H1 (cell line): Measurements from ENCODE around the gene AQP10. TPM values are rescaled to one million over a fixed set of nuclear protein-coding genes. Genes with fewer than 3 reads are reported as not detected.

Experiments
- BCL11A ChIP-seq, 2 experiments: IDR thresholded peaks; one replicate each; pipeline ENCODE4 v1.6.1; 2011; ENCODE audit warnings: low read depth in 2 of 2, low read length in 2 of 2, mild to moderate bottlenecking in 2 of 2
- CHD7 ChIP-seq: fragments of 300-600 bp; sonication (generic); IDR thresholded peaks from 2 replicates; pipeline ENCODE4 v1.7.1; 2012; ENCODE audit warnings: low read length, moderate library complexity, mild to moderate bottlenecking, inconsistent platforms; ENCODE audit not compliant: insufficient replicate concordance
- FOSL1 ChIP-seq: IDR thresholded peaks from 2 replicates; pipeline ENCODE4 v1.6.1; 2011; ENCODE audit warnings: mild to moderate bottlenecking, low read depth, low read length, moderate library complexity; ENCODE audit not compliant: insufficient read depth
- HDAC2 ChIP-seq, 2 experiments: fragments of 300-600 bp in 1 of 2; sonication (generic) in 1 of 2; IDR thresholded peaks; 2 replicates each; pipeline ENCODE4 v1.6.1; 2011 to 2012; ENCODE audit warnings: low read depth in 2 of 2, low read length in 2 of 2, mild to moderate bottlenecking in 2 of 2, moderate library complexity in 2 of 2, borderline replicate concordance in 1 of 2, inconsistent platforms in 1 of 2
- HDAC6 ChIP-seq: IDR thresholded peaks from one replicate; pipeline ENCODE4 v1.7.1; 2012; ENCODE audit warnings: low read depth, mild to moderate bottlenecking, inconsistent platforms, low read length, moderate library complexity
- NRF1 ChIP-seq: IDR thresholded peaks from 2 replicates; pipeline ENCODE4 v1.6.1; 2011; ENCODE audit warnings: mild to moderate bottlenecking, low read depth, low read length, improper control_type of control experiment
- polyA plus RNA-seq, 7 experiments: library from polyadenylated mRNA; depleted of rRNA in 3 of 7; stranded (reverse) in 5 of 7; unstranded in 2 of 7; fragments of >200 nt in 5 of 7; fragments of 200-250 nt in 2 of 7; gene quantifications; 1 replicate in 5 of 7; 2 replicates in 1 of 7; 4 replicates in 1 of 7; pipeline versions ENCODE4 v1.2.1 to v1.2.3, GENCODE V29; 2011 to 2013; ENCODE audit warnings: missing spikeins in 2 of 7, mixed read lengths in 2 of 7
- total RNA-seq: library from RNA; stranded (reverse); fragmentation: NEBNext Ultra II Directional; extraction: Animal tissue kit (Norgen Biotek cat#: 25700); gene quantifications from 2 replicates; pipeline ENCODE4 v1.2.1, GENCODE V29; 2021

AQP10 gene
- total and polyA plus RNA-seq, 2 of the 8 experiments (the other 6 are each of a cell fraction or from before 2014, with no cell fraction given): not detected

GRCh38 chr1:154342132-154342531, 21.2 kb downstream of the AQP10 start (continued):
- TF ChIP-seq CHD7: no peak
- TF ChIP-seq HDAC6: no peak
- no peak for TF ChIP-seq FOSL1
- TF ChIP-seq HDAC2 (IDR thresholded peaks at IDR 0.05; ENCODE audit: borderline replicate concordance in 1 of 2, low read depth in 2 of 2, low read length in 2 of 2): no peak
- no peak for TF ChIP-seq NRF1
- TF ChIP-seq BCL11A (IDR thresholded peaks at IDR 0.05; ENCODE audit: low read depth in 2 of 2, low read length in 2 of 2): no peak
